Activated T-cell treated with anti-CD3 and anti-CD28 coated beads, Interleukin-2, amount 50 U/mL, for 4 hours (primary cell): ENCODE data around the gene GLRX3. TPM values are rescaled to one million over a fixed set of nuclear protein-coding genes. Genes with fewer than 3 reads are reported as not detected.
"Not testable (repeated sequence)": the region's sequence is repeated elsewhere in the genome, so short reads cannot be mapped to it uniquely, and the experiment has no call there.

ENCODE experiments used
- ATAC-seq, 2 donors: fragments of 200-7000 bp; cut with Tn5 transposase; one replicate each; pipeline ENCODE4 v1.10.0; 2021
- DNase-seq: peaks from one replicate; pipeline ENCODE4 v3.0.0-alpha.2; 2020
- H3K27me3 Mint-ChIP-seq: one replicate; pipeline ENCODE4 v1.8.0; 2021; ENCODE audit warnings: low read depth, mixed read lengths
- H3K36me3 Mint-ChIP-seq: one replicate; pipeline ENCODE4 v1.8.0; 2022; ENCODE audit warnings: mixed read lengths; ENCODE audit not compliant: insufficient read depth
- H3K4me1 Mint-ChIP-seq: one replicate; pipeline ENCODE4 v1.8.0; 2021; ENCODE audit warnings: low read depth, mixed read lengths
- H3K4me3 Mint-ChIP-seq: one replicate; pipeline ENCODE4 v1.8.0; 2021; ENCODE audit warnings: mild to moderate bottlenecking, moderate library complexity, mixed read lengths
- H3K9me3 Mint-ChIP-seq: one replicate; pipeline ENCODE4 v1.8.0; 2021; ENCODE audit warnings: mixed read lengths
- total RNA-seq, 3 donors: library from RNA; stranded (reverse); gene quantifications; one replicate each; pipeline ENCODE4 v1.2.1, GENCODE V29; 2021

The GLRX3 gene
- total RNA-seq, 3 donors from 2014 or later, result 170 to 178 (median 172) TPM

- no peaks in the 10 kb centered on the region for H3K4me1 Mint-ChIP-seq
- H3K36me3 Mint-ChIP-seq, result no peaks in the 10 kb centered on the region
- ATAC-seq (no peak), DNase-seq (no peak)
- H3K9me3 Mint-ChIP-seq, result no peaks in the 10 kb centered on the region
- no peaks in the 10 kb centered on the region for H3K27me3 Mint-ChIP-seq
- no peak overlapping the region for H3K4me3 Mint-ChIP-seq
These were observed 62.5 kb downstream of the GLRX3 start for GRCh38 chr10:130198651-130199050.

- Mint-ChIP-seq H3K36me3 (no peaks in the 10 kb centered on the region), H3K9me3 (no peaks in the 10 kb centered on the region), H3K27me3 (no peaks in the 10 kb centered on the region), H3K4me1 (no peaks in the 10 kb centered on the region), H3K4me3 (no peak overlapping the region)
- DNase-seq (no peak), ATAC-seq (no peak)
These were observed 64.2 kb downstream of the GLRX3 start for GRCh38 chr10:130200179-130201042.

- H3K4me1 Mint-ChIP-seq, result no peaks in the 10 kb centered on the region
- no peaks in the 10 kb centered on the region for H3K27me3 Mint-ChIP-seq
- DNase-seq, result no peak
- H3K9me3 Mint-ChIP-seq, result no peaks in the 10 kb centered on the region
- no peak for ATAC-seq
- H3K36me3 Mint-ChIP-seq, result no peaks in the 10 kb centered on the region
- no peak overlapping the region for H3K4me3 Mint-ChIP-seq
These were observed 64.8 kb downstream of the GLRX3 start for GRCh38 chr10:130201043-130201380.

GRCh38 chr10:130202150-130202549 is 66.0 kb downstream of the GLRX3 start:
- not testable (repeated sequence) for DNase-seq, H3K9me3 Mint-ChIP-seq, H3K4me1 Mint-ChIP-seq, H3K27me3 Mint-ChIP-seq, ATAC-seq, H3K36me3 Mint-ChIP-seq, H3K4me3 Mint-ChIP-seq

GRCh38 chr10:130202984-130203621 is 66.9 kb downstream of the GLRX3 start:
- Mint-ChIP-seq H3K9me3 (no peaks in the 10 kb centered on the region), H3K27me3 (no peaks in the 10 kb centered on the region), H3K4me3 (no peak overlapping the region), H3K4me1 (no peaks in the 10 kb centered on the region), H3K36me3 (no peaks in the 10 kb centered on the region)
- ATAC-seq (no peak), DNase-seq (no peak)

GRCh38 chr10:130203626-130204025 is 67.4 kb downstream of the GLRX3 start:
- DNase-seq (no peak), ATAC-seq (no peak)
- Mint-ChIP-seq H3K4me1 (no peaks in the 10 kb centered on the region), H3K36me3 (no peaks in the 10 kb centered on the region), H3K4me3 (no peak overlapping the region), H3K9me3 (no peaks in the 10 kb centered on the region), H3K27me3 (no peaks in the 10 kb centered on the region)

- H3K27me3 Mint-ChIP-seq, result no peaks in the 10 kb centered on the region
- ATAC-seq (no peak), DNase-seq (no peak)
- H3K9me3 Mint-ChIP-seq, result no peaks in the 10 kb centered on the region
- H3K4me1 Mint-ChIP-seq, result no peaks in the 10 kb centered on the region
- no peak overlapping the region for H3K4me3 Mint-ChIP-seq
- no peaks in the 10 kb centered on the region for H3K36me3 Mint-ChIP-seq
These were observed 70.1 kb downstream of the GLRX3 start for GRCh38 chr10:130206216-130206737.

GRCh38 chr10:130207205-130207604 is 71.0 kb downstream of the GLRX3 start:
- Mint-ChIP-seq H3K4me3 (no peak overlapping the region), H3K27me3 (no peaks in the 10 kb centered on the region), H3K9me3 (no peaks in the 10 kb centered on the region), H3K4me1 (no peaks in the 10 kb centered on the region), H3K36me3 (no peaks in the 10 kb centered on the region)
- ATAC-seq (no peak), DNase-seq (no peak)

GRCh38 chr10:130208807-130209206 is 72.6 kb downstream of the GLRX3 start:
- Mint-ChIP-seq H3K4me3 (no peak overlapping the region), H3K9me3 (no peaks in the 10 kb centered on the region), H3K36me3 (no peaks in the 10 kb centered on the region), H3K4me1 (no peaks in the 10 kb centered on the region), H3K27me3 (no peaks in the 10 kb centered on the region)
- no peak for DNase-seq
- ATAC-seq, result no peak

- H3K4me1 Mint-ChIP-seq, result no peaks in the 10 kb centered on the region
- DNase-seq (no peak), ATAC-seq (no peak)
- H3K27me3 Mint-ChIP-seq, result no peaks in the 10 kb centered on the region
- no peaks in the 10 kb centered on the region for H3K36me3 Mint-ChIP-seq
- no peaks in the 10 kb centered on the region for H3K9me3 Mint-ChIP-seq
- no peak overlapping the region for H3K4me3 Mint-ChIP-seq
These were observed 76.6 kb downstream of the GLRX3 start for GRCh38 chr10:130212746-130213145.

GRCh38 chr10:130213286-130214080 is 77.3 kb downstream of the GLRX3 start:
- no peak for ATAC-seq
- no peak for DNase-seq
- Mint-ChIP-seq H3K4me1 (no peaks in the 10 kb centered on the region), H3K4me3 (no peak overlapping the region), H3K36me3 (no peaks in the 10 kb centered on the region), H3K27me3 (no peaks in the 10 kb centered on the region), H3K9me3 (no peaks in the 10 kb centered on the region)

GRCh38 chr10:130214431-130214830 is 78.2 kb downstream of the GLRX3 start:
- H3K36me3 Mint-ChIP-seq, result no peaks in the 10 kb centered on the region

GRCh38 chr10:130215151-130215930 is 79.2 kb downstream of the GLRX3 start:
- DNase-seq, result no peak
- Mint-ChIP-seq H3K4me1 (no peaks in the 10 kb centered on the region), H3K9me3 (no peaks in the 10 kb centered on the region), H3K27me3 (no peaks in the 10 kb centered on the region), H3K4me3 (no peak overlapping the region), H3K36me3 (no peaks in the 10 kb centered on the region)
- no peak for ATAC-seq

More at GRCh38 chr10:130214431-130214830, 78.2 kb downstream of the GLRX3 start:
- Mint-ChIP-seq H3K4me1 (no peaks in the 10 kb centered on the region), H3K27me3 (no peaks in the 10 kb centered on the region), H3K4me3 (no peak overlapping the region), H3K9me3 (no peaks in the 10 kb centered on the region)
- ATAC-seq, result no peak
- no peak for DNase-seq

GRCh38 chr10:130215931-130216231 is 79.7 kb downstream of the GLRX3 start:
- H3K9me3 Mint-ChIP-seq, result no peaks in the 10 kb centered on the region
- H3K27me3 Mint-ChIP-seq, result no peaks in the 10 kb centered on the region
- H3K4me1 Mint-ChIP-seq, result no peaks in the 10 kb centered on the region
- no peak overlapping the region for H3K4me3 Mint-ChIP-seq
- H3K36me3 Mint-ChIP-seq, result no peaks in the 10 kb centered on the region
- ATAC-seq (no peak), DNase-seq (no peak)
